ENCODE results near the gene EIPR1.
"Not testable (repeated sequence)": the region's sequence is repeated elsewhere in the genome, so short reads cannot be mapped to it uniquely, and the experiment has no call there.

The EIPR1 gene

DNA sequence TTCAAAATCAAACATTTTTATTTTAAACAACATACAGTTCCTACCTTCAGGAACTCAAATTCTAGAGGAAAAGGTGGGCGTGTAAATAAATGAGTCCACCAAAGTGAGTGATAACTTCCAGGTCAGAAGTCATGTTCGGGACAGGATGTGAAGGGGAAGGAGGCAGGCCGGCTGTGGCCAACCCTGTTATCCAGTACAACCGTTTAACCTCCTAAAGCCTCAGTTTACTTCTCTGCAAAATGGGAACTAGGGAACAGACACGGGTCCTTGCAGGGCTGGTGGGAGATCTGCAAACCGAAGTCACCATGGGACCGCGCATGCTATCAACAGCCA, 373 bp downstream of the EIPR1 start:
- Histone ChIP-seq H3K9me3 (no peaks in the 10 kb centered on the region), H3K27me3 (no peaks in the 10 kb centered on the region), H3K4me3 (ENCODE audit: low read depth, low read length) (peak overlapping the region; percentile 88), H3K36me3 (no peaks in the 10 kb centered on the region), H3K4me1 (peaks cover 7% of the 10 kb centered on the region; the same call in 1 of the 2 replicates)
- TF ChIP-seq, protein P1, sequence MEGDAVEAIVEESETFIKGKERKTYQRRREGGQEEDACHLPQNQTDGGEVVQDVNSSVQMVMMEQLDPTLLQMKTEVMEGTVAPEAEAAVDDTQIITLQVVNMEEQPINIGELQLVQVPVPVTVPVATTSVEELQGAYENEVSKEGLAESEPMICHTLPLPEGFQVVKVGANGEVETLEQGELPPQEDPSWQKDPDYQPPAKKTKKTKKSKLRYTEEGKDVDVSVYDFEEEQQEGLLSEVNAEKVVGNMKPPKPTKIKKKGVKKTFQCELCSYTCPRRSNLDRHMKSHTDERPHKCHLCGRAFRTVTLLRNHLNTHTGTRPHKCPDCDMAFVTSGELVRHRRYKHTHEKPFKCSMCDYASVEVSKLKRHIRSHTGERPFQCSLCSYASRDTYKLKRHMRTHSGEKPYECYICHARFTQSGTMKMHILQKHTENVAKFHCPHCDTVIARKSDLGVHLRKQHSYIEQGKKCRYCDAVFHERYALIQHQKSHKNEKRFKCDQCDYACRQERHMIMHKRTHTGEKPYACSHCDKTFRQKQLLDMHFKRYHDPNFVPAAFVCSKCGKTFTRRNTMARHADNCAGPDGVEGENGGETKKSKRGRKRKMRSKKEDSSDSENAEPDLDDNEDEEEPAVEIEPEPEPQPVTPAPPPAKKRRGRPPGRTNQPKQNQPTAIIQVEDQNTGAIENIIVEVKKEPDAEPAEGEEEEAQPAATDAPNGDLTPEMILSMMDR (IDR thresholded peaks at IDR 0.05; ENCODE audit: low read depth, low read length) = no peak
- no peak for DNase-seq

DNA sequence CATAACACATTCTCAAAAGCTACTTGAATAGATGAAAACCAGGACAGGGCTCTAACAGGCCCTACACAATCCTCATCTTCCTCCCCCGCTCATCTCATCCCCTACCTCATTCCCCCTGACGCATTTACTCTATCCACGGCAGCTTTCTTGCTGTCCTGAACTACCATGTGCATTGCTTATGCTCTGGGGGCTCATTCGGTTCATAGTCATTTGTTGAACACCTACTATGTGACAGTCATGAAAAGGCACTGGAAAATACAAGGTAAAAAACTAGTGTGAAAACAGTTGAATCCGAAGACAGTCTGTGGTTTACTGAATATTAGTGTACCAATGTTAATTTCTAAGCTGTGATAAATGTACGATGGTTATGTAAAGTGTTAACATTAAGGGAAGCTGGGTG, 797 bp downstream of the EIPR1 start:
- no peaks in the 10 kb centered on the region for H3K9me3 ChIP-seq
- peak overlapping the region; percentile 88 for H3K4me3 ChIP-seq (ENCODE audit: low read depth, low read length)
- no peaks in the 10 kb centered on the region for H3K36me3 ChIP-seq
- no peak for DNase-seq
- peaks cover 7% of the 10 kb centered on the region; the same call in 1 of the 2 replicates for H3K4me1 ChIP-seq
- TF ChIP-seq, protein P1 (IDR thresholded peaks at IDR 0.05; ENCODE audit: low read depth, low read length) = no peak
- H3K27me3 ChIP-seq = no peaks in the 10 kb centered on the region

DNA sequence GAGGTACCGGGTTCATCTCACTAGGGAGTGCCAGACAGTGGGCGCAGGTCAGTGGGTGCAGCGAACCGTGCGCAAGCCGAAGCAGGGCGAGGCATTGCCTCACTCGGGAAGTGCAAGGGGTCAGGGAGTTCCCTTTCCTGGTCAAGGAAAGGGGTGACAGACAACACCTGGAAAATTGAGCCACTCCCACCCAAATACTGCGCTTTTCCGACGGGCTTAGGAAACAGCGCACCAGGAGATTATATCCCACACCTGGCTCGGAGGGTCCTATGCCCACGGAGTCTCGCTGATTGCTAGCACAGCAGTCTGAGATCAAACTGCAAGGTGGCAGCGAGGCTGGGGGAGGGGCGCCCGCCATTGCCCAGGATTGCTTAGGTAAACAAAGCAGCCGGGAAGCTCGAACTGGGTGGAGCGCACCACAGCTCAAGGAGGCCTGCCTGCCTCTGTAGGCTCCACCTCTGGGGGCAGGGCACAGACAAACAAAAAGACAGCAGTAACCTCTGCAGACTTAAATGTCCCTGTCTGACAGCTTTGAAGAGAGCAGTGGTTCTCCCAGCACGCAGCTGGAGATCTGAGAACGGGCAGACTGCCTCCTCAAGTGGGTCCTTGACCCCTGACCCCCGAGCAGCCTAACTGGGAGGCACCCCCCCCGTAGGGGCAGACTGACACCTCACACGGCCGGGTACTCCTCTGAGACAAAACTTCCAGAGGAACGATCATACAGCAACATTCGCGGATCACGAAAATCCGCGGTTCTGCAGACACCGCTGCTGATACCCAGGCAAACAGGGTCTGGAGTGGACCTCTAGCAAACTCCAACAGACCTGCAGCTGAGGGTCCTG, 8.1 kb downstream of the EIPR1 start:
- H3K4me1 ChIP-seq; H3K9me3 ChIP-seq; H3K36me3 ChIP-seq; H3K27me3 ChIP-seq; DNase-seq; H3K4me3 ChIP-seq (ENCODE audit: low read depth, low read length): not testable (repeated sequence)

DNA sequence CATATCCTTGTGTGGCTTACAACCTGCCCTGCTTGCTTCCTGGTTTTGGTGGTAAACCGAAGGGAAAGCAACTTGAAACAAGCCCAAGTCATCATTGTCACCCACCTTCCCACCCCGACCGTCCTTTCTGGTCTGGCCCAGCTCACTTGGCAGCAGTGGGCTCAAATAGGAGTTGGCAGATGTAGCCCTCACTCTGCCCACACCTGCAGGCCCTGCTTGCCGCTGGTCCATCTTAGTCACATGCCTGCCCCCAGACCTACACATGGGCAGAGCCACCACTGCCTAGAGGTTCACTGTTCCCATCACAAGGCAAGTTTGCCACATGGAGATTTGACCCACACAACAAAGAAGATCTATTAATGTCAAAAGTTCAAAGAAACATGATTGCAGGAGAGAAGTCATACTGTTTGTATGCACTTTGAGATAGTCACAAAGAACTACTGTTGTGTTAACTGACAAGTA, 9.3 kb downstream of the EIPR1 start:
- Histone ChIP-seq H3K9me3 (no peaks in the 10 kb centered on the region), H3K27me3 (no peaks in the 10 kb centered on the region), H3K4me3 (ENCODE audit: low read depth, low read length) (no peak overlapping the region), H3K36me3 (no peaks in the 10 kb centered on the region), H3K4me1 (no peaks in the 10 kb centered on the region)
- TF ChIP-seq, protein P1 (IDR thresholded peaks at IDR 0.05; ENCODE audit: low read depth, low read length) = no peak
- DNase-seq = no peak

DNA sequence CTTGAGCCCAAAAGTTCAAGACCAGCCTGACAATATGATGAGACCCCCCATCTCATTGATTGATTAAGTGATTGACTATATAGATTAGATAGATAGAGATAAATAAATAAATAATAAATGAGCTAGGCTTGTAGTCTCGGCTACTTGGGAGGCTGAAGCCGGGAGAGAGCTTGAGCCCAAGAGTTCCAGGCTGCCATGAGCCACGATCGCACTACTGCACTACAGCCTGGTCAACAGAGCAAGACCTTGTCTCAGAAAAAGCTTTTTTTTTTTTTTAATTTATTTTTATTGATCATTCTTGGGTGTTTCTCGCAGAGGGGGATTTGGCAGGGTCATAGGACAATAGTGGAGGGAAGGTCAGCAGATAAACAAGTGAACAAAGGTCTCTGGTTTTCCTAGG, 12.4 kb downstream of the EIPR1 start:
- Histone ChIP-seq H3K36me3 (no peaks in the 10 kb centered on the region), H3K9me3 (no peaks in the 10 kb centered on the region), H3K27me3 (no peaks in the 10 kb centered on the region), H3K4me3 (ENCODE audit: low read depth, low read length) (no peak overlapping the region), H3K4me1 (no peaks in the 10 kb centered on the region)
- TF ChIP-seq, protein P1 (IDR thresholded peaks at IDR 0.05; ENCODE audit: low read depth, low read length) = no peak
- no peak for DNase-seq

DNA sequence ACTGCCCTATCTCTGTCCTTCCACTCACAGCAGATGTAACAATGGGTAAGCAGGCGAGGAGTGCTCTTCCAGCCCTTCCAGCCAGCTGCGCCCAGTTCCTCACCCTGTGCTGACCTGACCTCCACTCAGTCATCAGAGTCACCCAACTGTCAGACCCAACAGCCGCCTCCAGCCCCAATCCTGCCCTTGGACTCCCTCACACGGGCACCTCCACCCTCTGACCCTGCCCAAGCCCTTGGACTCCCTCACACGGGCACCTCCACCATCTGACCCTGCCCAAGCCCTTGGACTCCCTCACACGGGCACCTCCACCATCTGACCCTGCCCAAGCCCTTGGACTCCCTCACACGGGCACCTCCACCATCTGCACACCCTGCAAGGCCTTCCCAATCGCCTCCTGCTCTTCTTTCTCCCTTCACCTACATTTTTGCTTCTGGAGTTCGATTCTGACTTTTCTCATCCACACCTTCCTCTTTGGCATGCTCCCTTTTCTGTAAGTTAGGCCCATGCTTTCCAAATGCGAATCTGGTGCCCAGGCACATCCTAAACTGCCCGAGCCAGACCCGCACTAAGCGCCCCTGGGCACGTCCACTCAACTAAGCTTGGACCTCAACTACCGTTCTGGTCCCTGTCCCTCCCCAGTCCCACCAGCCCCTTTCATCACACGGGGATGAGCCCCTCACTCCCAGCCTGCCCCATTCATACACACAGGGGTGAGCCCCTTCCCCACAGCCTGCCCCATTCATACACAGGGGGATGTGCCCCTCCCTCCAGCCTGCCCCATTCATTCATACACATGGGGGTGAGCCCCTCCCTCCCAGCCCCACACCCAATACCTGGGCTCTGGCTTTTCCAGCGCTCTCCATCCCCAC, 15.9 kb downstream of the EIPR1 start:
- H3K9me3 ChIP-seq = no peaks in the 10 kb centered on the region
- H3K27me3 ChIP-seq = no peaks in the 10 kb centered on the region
- DNase-seq = no peak
- TF ChIP-seq, protein P1 (IDR thresholded peaks at IDR 0.05; ENCODE audit: low read depth, low read length) = no peak
- no peaks in the 10 kb centered on the region for H3K36me3 ChIP-seq
- H3K4me3 ChIP-seq (ENCODE audit: low read depth, low read length) = no peak overlapping the region
- H3K4me1 ChIP-seq = peaks cover 1% of the 10 kb centered on the region; the same call in 1 of the 2 replicates
